Adipose tissue (tissue), 3 donors: ENCODE data around the gene FGGY. TPM values are rescaled to one million over a fixed set of nuclear protein-coding genes. Genes with fewer than 3 reads are reported as not detected.

Experiments
- H3K27ac ChIP-seq: one replicate; pipeline ENCODE4 v1.5.1; 2013; ENCODE audit warnings: low read depth, low read length
- WGBS, 3 donors: extraction: QIAGEN DNeasy Blood & Tissue Kit; methylation state at CpG; one replicate each; pipeline ENCODE4 v1.1.7; 2013; 5-methylcytosine and 5-hydroxymethylcytosine counted together
- polyA plus RNA-seq, 3 donors: library from polyadenylated mRNA; stranded (reverse); fragments of 200-250 nt; gene quantifications; one replicate each; pipeline ENCODE4 v1.2.3, GENCODE V29; 2013
- donor health status: healthy with polysubstance abuse.
- donor health status: Bipolar disorder and iron deficiency.
- donor health status: healthy.

FGGY gene
- polyA plus RNA-seq, 3 donors = 6.3 to 13.4 (median 12.8) TPM

DNA sequence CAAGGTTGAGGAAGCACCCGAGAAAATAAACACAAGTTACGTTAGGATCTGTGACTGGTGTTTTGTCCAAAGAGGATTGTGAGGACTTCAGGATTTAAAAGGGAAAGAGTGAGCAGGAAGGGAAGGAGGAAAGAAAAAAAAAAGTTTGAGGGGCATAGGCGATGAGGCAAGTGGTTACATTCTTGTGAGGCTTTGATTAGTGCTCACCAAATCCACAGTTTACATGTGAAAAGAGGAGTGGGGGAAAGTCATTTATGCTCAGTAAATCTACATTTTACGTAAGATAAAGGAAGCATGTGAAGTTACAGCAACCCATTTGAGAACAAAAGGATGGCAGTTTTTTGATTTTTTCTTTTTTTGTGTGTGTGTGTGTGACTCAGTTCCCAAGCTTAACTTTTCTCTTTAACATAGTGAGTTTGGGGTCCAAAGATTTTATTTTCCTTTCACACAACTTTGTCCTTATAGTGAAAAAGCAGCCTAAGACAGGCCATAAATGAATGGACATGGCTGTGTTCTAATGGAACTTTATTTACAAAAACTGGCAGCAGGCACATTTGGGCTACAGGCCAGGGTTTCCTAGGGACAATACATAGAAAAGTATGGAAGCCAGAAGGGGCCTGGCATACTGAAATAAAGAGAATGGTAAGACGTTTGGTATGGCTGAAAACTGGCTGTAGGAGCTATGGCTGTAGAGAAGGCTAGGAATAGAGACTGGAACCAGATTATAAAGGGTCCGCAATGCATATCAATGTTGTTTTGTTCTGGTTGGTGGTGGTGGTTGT lies 121.7 kb downstream of the FGGY start:
- WGBS, 3 donors = 81 to 86% (median 86%) methylated on average over 6 of the region's 6 CpGs

GRCh38 chr1:59419361-59420140 lies 122.7 kb downstream of the FGGY start:
- 85 to 89% (median 88%) methylated on average over 6 of the region's 6 CpGs for WGBS, 3 donors
- H3K27ac ChIP-seq = no peak overlapping the region

More for the DNA sequence above, 121.7 kb downstream of the FGGY start:
- no peak overlapping the region for H3K27ac ChIP-seq

GRCh38 chr1:59421232-59421920 lies 124.5 kb downstream of the FGGY start:
- H3K27ac ChIP-seq = no peak overlapping the region
- 26 to 59% (median 37%) methylated on average over 1 of the region's 1 CpG for WGBS, 3 donors

- H3K27ac ChIP-seq = no peak overlapping the region
- 30 to 41% (median 40%) methylated on average over 6 of the region's 6 CpGs for WGBS, 3 donors
Observed at GRCh38 chr1:59422921-59423575, 126.2 kb downstream of the FGGY start.

DNA sequence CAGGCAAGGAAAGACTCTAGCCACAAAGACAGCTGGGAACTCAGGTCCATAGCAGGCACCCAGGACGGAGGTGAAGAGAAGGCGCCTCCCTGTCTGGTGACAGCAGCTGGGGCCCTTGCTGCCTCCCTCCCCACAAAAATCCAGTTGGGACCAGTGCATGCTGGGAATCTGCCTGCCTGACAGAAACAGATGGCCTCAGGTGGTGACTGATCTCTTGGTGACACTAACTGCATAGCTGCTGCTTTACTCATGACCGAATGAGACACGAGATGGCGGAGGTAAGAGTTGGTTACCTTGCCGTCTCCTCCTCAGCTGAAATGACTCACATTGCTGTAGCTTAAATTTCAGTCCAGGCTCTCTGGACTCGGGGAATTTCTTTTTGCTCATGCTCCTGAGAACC lies 130.3 kb downstream of the FGGY start:
- 94 to 97% (median 96%) methylated on average over 7 of the region's 7 CpGs for WGBS, 3 donors
- H3K27ac ChIP-seq = no peak overlapping the region

GRCh38 chr1:59427784-59428183 lies 130.9 kb downstream of the FGGY start:
- H3K27ac ChIP-seq = no peak overlapping the region

GRCh38 chr1:59428828-59429227 lies 131.9 kb downstream of the FGGY start:
- no peak overlapping the region for H3K27ac ChIP-seq
- 94 to 97% (median 95%) methylated on average over 6 of the region's 6 CpGs for WGBS, 3 donors

DNA sequence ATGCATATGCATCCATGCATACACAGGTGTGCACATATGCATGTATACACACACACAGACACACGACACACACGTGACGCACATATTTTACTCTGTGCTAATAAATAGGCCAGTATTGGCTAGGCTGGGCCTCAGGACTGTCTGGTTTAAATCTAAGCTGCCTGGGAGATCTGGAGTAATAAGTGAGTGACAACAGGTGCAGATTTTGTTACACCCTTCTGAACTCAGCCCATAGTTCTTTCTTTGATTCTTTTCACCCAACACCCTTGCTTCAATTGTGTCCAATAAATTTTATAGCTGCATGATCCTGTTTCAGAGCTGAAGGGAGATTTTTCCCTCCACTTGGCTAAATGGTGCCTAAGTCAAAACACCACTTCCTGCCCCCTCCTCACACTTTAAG lies 132.8 kb downstream of the FGGY start:
- WGBS, 3 donors = 94 to 99% (median 95%) methylated on average over 3 of the region's 3 CpGs
- no peak overlapping the region for H3K27ac ChIP-seq

GRCh38 chr1:59431566-59432294 lies 134.8 kb downstream of the FGGY start:
- WGBS, 3 donors = 79 to 95% (median 92%) methylated on average over 3 of the region's 3 CpGs
- no peak overlapping the region for H3K27ac ChIP-seq

GRCh38 chr1:59432531-59433439 lies 135.9 kb downstream of the FGGY start:
- no peak overlapping the region for H3K27ac ChIP-seq
- WGBS, 3 donors = 60 to 89% (median 88%) methylated on average over 6 of the region's 6 CpGs

DNA sequence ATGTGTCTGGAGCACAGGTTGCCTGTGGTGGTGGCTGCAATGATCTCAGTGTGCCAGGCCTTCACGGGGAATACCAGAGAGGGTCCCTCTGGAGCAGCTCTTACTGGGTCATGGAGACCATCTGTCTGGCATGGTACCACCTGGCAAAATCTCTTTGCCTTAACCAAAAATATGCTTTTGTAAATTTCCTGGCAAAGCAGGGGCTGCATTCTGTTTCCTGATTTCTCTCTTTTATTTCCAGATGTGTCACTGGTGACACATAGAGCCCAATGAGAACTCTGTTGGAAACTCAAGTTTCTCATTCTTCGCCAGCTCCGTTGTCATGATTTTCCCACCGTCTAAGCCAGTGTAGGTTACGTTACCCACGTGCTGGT lies 136.5 kb downstream of the FGGY start:
- H3K27ac ChIP-seq = no peak overlapping the region
- WGBS, 3 donors = 64 to 90% (median 70%) methylated on average over 6 of the region's 6 CpGs

DNA sequence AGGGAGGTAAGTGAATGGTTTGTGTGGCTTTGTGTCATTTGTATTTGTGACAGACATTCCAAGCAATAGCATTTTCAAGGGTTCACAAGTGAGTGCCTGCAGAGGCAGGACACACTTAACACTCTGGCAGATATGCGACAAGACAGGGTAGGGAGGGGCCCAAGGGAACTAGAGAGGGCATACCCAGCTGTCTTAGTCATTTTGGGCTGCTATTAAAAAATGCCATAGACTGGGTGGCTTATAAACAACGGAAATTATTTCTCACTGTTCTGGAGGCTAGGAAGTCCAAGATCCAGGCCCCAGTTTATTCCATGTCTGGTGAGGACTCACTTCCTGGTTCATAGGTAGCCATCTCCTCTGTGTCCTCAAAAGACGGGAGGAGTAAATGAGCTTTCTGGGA lies 137.4 kb downstream of the FGGY start:
- H3K27ac ChIP-seq = no peak overlapping the region
- 79 to 91% (median 82%) methylated on average over 3 of the region's 3 CpGs for WGBS, 3 donors

DNA sequence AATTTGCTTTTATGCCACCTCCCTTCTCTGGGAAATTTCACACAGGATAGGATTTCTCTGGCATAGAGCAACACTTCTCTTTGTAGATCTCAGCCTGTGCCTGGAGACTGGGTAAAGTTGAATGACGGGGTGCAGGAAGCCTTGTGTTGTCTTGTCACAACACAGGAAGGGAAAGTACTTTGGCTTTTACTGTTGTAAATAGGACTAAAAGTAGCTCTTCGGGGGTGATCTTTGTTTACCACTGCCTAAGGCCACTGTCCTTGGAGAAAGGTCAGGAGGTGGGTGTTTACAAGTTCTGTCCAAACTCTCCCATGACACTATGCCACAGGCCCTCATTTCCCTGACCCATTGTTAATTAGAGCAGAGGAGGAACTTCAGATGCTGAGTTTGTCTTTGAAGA lies 139.7 kb downstream of the FGGY start:
- WGBS, 3 donors = 50 to 68% (median 61%) methylated on average over 2 of the region's 2 CpGs
- no peak overlapping the region for H3K27ac ChIP-seq

DNA sequence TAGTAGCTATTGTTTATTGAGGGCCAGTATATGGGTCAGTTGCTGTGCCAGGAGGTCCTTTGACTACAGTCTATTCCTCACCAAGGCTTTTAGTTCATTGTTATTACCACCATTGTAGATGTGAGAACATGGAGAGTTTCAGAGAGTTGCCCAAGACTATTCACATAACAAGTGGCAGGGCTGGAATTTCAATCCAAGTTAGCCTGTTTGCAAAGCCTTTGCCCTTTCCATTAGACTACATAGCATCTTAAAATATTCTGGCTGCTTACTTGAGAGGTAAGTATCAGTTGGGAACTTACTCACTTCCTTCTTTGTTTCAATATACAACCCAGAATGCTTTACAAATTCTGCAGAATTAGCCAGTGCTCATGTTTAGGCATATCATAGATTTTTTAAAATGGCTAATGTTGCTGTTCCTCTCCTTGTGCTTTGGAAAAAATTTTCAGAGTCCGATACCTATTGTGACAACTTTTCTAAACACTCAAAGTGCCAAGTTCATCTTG lies 141.2 kb downstream of the FGGY start:
- WGBS, 3 donors = 47 to 95% (median 84%) methylated on average over 1 of the region's 1 CpG
- H3K27ac ChIP-seq = no peak overlapping the region

GRCh38 chr1:59442492-59442891 lies 145.6 kb downstream of the FGGY start:
- 84 to 94% (median 84%) methylated on average over 4 of the region's 4 CpGs for WGBS, 3 donors

DNA sequence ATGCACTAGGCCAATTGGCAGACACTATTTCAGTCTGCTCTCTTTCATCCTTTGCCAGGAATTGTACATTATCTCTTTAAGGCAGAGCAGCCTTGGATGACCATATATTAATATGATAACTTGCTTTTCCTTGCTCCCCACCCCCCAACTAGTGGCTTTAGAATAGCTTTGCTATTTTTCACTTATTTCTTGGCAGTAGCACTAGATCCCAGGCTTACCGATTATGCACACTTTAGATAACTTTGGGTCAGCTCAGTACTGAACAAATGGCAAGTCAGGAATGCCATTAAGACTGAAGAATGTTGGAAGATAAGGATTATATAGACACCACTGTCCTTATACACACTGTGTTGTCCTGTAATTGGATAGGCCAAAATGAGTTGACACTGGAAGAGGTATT lies 146.4 kb downstream of the FGGY start:
- 14 to 51% (median 36%) methylated on average over 1 of the region's 1 CpG for WGBS, 3 donors
- H3K27ac ChIP-seq = no peak overlapping the region

More at GRCh38 chr1:59442492-59442891, 145.6 kb downstream of the FGGY start:
- no peak overlapping the region for H3K27ac ChIP-seq

DNA sequence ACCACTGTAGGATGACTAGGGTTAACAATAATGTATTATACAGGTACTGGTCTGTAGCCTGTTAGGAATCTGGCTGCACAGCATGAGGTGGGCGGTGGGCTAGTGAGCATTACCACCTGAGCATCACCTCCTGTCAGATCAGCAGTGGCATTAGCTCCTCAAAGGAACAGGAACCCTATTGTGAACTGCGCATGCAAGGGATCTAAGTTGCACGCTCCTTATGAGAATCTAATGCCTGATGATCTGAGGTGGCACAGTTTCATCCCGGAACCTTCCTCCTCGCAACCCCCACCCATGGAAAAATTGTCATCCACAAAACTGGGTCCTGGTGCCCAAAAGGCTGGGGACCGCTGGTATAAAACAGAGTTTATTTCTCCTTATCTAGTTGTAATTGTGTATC lies 147.6 kb downstream of the FGGY start:
- no peak overlapping the region for H3K27ac ChIP-seq
- 96 to 100% (median 99%) methylated on average over 6 of the region's 6 CpGs for WGBS, 3 donors
